Neural cell (in vitro differentiated cells): ENCODE measurements around the gene UBE2D4. TPM values are rescaled to one million over a fixed set of nuclear protein-coding genes. Genes with fewer than 3 reads are reported as not detected.

Experiments used
- H2AFZ ChIP-seq: fragments of 200-600, 300-800 bp; sonication (generic), shearing (Covaris generic); 2 replicates; pipeline ENCODE4 v1.6.0; 2014; ENCODE audit warnings: low read depth, mild to moderate bottlenecking, antibody characterized with exemption, low read length, moderate library complexity
- H3F3A ChIP-seq: fragments of 200-600 bp; shearing (Covaris generic); 2 replicates; pipeline ENCODE4 v1.6.1; 2016; ENCODE audit warnings: mild to moderate bottlenecking, moderate library complexity, mixed read lengths, antibody characterized with exemption, low read length; ENCODE audit not compliant: insufficient read depth, poor library complexity, severe bottlenecking
- H3K27ac ChIP-seq: fragments of 200-600, 300-800 bp; sonication (generic), shearing (Covaris generic); 2 replicates; pipeline ENCODE4 v1.5.1; 2014; ENCODE audit warnings: mild to moderate bottlenecking, low read length, moderate library complexity
- H3K27me3 ChIP-seq: fragments of 300-800, 200-600 bp; sonication (generic), shearing (Covaris generic); 2 replicates; pipeline ENCODE4 v1.6.0; 2014; ENCODE audit warnings: mild to moderate bottlenecking, low read depth, low read length, moderate library complexity; ENCODE audit not compliant: insufficient read depth
- H3K36me3 ChIP-seq: fragments of 300-800, 200-600 bp; sonication (generic), shearing (Covaris generic); 2 replicates; pipeline ENCODE4 v1.5.1; 2014; ENCODE audit warnings: mild to moderate bottlenecking, antibody characterized with exemption, low read length, moderate library complexity; ENCODE audit not compliant: insufficient read depth
- H3K4me2 ChIP-seq: fragments of 300-800, 200-600 bp; sonication (generic), shearing (Covaris generic); 2 replicates; pipeline ENCODE4 v1.6.0; 2014; ENCODE audit warnings: mild to moderate bottlenecking, low read length
- H3K4me3 ChIP-seq: fragments of 300-800, 200-600 bp; sonication (generic), shearing (Covaris generic); 2 replicates; pipeline ENCODE4 v1.5.1; 2014; ENCODE audit warnings: mild to moderate bottlenecking, low read length, moderate library complexity
- H3K79me2 ChIP-seq: fragments of 200-600 bp; shearing (Covaris generic); replicated peaks from 2 replicates; pipeline ENCODE4 v1.6.0; 2014; ENCODE audit warnings: mild to moderate bottlenecking, low read length, moderate library complexity; ENCODE audit not compliant: insufficient read depth
- H3K9ac ChIP-seq: fragments of 300-800, 200-600 bp; sonication (generic), shearing (Covaris generic); 2 replicates; pipeline ENCODE4 v1.6.1; 2016; ENCODE audit warnings: mild to moderate bottlenecking, low read length, mixed read lengths
- H3K9me2 ChIP-seq: fragments of 200-600 bp; shearing (Covaris generic); 2 replicates; pipeline ENCODE4 v1.6.1; 2016; ENCODE audit warnings: mild to moderate bottlenecking, low read length, mixed read lengths; ENCODE audit not compliant: insufficient read depth
- H3K9me3 ChIP-seq: fragments of 200-600, 300-800 bp; sonication (generic), shearing (Covaris generic); 2 replicates; pipeline ENCODE4 v1.6.1; 2016; ENCODE audit warnings: mild to moderate bottlenecking, mixed run types, low read length, moderate library complexity, mixed read lengths
- H4K20me1 ChIP-seq: fragments of 200-600 bp; shearing (Covaris generic); 2 replicates; pipeline ENCODE4 v1.6.1; 2016; ENCODE audit warnings: mild to moderate bottlenecking, mixed run types; ENCODE audit not compliant: insufficient read depth
- EP300 ChIP-seq: fragments of 450-650 bp; conservative IDR thresholded peaks from 2 replicates; pipeline ENCODE4 v1.6.1; 2014; ENCODE audit warnings: antibody characterized with exemption, mild to moderate bottlenecking, moderate library complexity; ENCODE audit not compliant: poor library complexity, severe bottlenecking
- EZH2 ChIP-seq: fragments of 200-600, 300-800 bp; shearing (Covaris generic), sonication (generic); IDR thresholded peaks from 2 replicates; pipeline ENCODE4 v1.6.1; 2014; ENCODE audit warnings: antibody characterized with exemption, low read length, borderline replicate concordance, mild to moderate bottlenecking; ENCODE audit not compliant: insufficient read depth, poor library complexity, severe bottlenecking
- MXI1 ChIP-seq: fragments of 450-650 bp; conservative IDR thresholded peaks from 2 replicates; pipeline ENCODE4 v1.6.1; 2014; ENCODE audit warnings: antibody characterized with exemption, mild to moderate bottlenecking; ENCODE audit not compliant: poor library complexity, severe bottlenecking
- POLR2AphosphoS5 ChIP-seq: IDR thresholded peaks from 2 replicates; pipeline ENCODE4 v1.6.1; 2012
- RAD21 ChIP-seq: fragments of 450-650 bp; conservative IDR thresholded peaks from 2 replicates; pipeline ENCODE4 v1.6.1; 2014; ENCODE audit warnings: antibody characterized with exemption, mild to moderate bottlenecking, moderate library complexity
- SMC3 ChIP-seq: fragments of 450-650 bp; conservative IDR thresholded peaks from 2 replicates; pipeline ENCODE4 v1.6.1; 2014; ENCODE audit warnings: antibody characterized with exemption, mild to moderate bottlenecking, moderate library complexity; ENCODE audit not compliant: poor library complexity
- TAF1 ChIP-seq: IDR thresholded peaks from 2 replicates; pipeline ENCODE4 v1.6.1; 2012; ENCODE audit warnings: low read depth
- polyA plus RNA-seq: library from polyadenylated mRNA; depleted of rRNA; stranded (reverse); fragments of >200 nt; gene quantifications from 2 replicates; pipeline ENCODE4 v1.2.3, GENCODE V29; 2014
- TF ChIP-seq, protein P1 (sequence below): fragments of 450-650 bp; IDR thresholded peaks from 2 replicates; pipeline ENCODE4 v1.5.1; 2014; ENCODE audit warnings: antibody characterized with exemption, mild to moderate bottlenecking, moderate library complexity; ENCODE audit not compliant: poor library complexity, severe bottlenecking

Gene UBE2D4
- polyA plus RNA-seq, 1 donor from 2014 or later: 11.2 TPM

GRCh38 chr7:43942997-43943396 lies 16.8 kb downstream of the UBE2D4 start:
- Histone ChIP-seq H3K9ac (no peak overlapping the region), H3K79me2 (no peaks in the 10 kb centered on the region), H3K9me2 (no peaks in the 10 kb centered on the region), H3K4me3 (no peak overlapping the region), H2AFZ (no peak overlapping the region), H3K27me3 (no peaks in the 10 kb centered on the region), H3K4me2 (no peak overlapping the region), H3F3A (no peaks in the 10 kb centered on the region), H3K9me3 (no peaks in the 10 kb centered on the region), H3K27ac (no peak overlapping the region), H3K36me3 (no peaks in the 10 kb centered on the region), H4K20me1 (no peaks in the 10 kb centered on the region)
- TF ChIP-seq SMC3 (no peak), TAF1 (no peak), MXI1 (no peak), EP300 (no peak)
- TF ChIP-seq, protein P1, sequence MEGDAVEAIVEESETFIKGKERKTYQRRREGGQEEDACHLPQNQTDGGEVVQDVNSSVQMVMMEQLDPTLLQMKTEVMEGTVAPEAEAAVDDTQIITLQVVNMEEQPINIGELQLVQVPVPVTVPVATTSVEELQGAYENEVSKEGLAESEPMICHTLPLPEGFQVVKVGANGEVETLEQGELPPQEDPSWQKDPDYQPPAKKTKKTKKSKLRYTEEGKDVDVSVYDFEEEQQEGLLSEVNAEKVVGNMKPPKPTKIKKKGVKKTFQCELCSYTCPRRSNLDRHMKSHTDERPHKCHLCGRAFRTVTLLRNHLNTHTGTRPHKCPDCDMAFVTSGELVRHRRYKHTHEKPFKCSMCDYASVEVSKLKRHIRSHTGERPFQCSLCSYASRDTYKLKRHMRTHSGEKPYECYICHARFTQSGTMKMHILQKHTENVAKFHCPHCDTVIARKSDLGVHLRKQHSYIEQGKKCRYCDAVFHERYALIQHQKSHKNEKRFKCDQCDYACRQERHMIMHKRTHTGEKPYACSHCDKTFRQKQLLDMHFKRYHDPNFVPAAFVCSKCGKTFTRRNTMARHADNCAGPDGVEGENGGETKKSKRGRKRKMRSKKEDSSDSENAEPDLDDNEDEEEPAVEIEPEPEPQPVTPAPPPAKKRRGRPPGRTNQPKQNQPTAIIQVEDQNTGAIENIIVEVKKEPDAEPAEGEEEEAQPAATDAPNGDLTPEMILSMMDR: no peak

DNA sequence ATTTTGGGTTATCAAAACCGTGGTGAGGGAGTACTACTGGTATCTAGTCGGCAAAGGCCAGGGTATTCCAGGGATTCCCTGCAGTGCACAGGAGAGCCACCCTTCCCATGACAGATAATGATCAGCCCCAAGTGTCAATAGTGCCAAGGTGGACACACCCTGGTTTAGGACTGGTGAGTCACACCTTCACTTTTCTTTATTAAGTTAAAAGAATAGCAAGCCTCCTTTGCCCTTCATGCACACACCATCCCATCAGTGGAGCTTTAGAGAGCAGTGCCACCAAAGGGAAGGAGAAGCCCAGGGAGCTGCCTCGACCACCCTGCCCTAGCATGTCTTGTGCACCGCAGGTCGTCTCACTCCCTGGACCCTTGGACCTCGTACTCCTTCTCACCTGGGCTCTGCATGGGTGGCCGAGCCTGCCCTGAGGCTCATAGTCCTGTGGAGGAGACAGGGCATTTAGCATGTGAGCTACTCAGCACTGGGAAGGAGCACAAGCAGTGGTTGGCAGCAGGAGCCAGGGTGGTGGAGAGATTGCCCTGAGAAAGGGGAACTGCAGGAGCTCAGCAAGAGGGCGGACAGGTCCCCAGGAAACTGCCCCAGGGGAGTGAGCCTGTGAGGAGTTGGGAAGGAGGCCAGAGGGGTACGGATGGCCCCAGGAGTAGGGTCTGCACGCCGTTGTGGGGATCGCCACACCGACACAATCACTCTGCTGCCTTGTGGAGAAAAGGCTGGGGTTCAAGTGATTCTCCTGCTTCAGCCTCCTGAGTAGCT lies 17.4 kb downstream of the UBE2D4 start:
- Histone ChIP-seq H3K9me2 (no peaks in the 10 kb centered on the region), H3K79me2 (no peaks in the 10 kb centered on the region), H2AFZ (no peak overlapping the region), H3F3A (no peaks in the 10 kb centered on the region), H3K36me3 (no peaks in the 10 kb centered on the region), H3K4me3 (no peak overlapping the region), H3K9me3 (no peaks in the 10 kb centered on the region), H3K27me3 (no peaks in the 10 kb centered on the region), H3K4me2 (no peak overlapping the region), H4K20me1 (no peaks in the 10 kb centered on the region), H3K27ac (no peak overlapping the region), H3K9ac (no peak overlapping the region)
- TF ChIP-seq TAF1 (no peak), POLR2AphosphoS5 (no peak), RAD21 (no peak), EZH2 (no peak)
- TF ChIP-seq, protein P1: no peak

DNA sequence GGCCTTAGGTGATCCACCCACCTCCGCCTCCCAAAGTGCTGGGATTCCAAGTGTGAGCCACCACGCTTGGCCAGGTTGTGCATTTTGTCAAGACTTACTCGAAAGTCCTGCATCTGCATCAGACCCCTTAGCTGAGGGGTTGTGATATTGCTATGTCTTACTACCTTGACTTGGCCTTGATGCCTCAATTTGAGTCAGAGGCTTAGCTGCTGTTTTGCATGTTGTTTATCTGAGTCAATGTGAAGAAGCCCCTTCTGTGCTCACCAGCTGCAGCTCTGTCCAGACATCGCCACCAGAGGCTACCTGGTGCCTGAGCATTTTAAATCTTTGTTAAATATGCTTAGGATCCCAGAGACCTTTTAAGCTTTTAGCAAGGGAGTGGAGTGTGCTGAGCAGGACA lies 18.1 kb downstream of the UBE2D4 start:
- H3K9me2 ChIP-seq: no peaks in the 10 kb centered on the region
- H4K20me1 ChIP-seq: no peaks in the 10 kb centered on the region
- no peaks in the 10 kb centered on the region for H3K36me3 ChIP-seq
- no peak overlapping the region for H3K4me2 ChIP-seq
- no peak overlapping the region for H2AFZ ChIP-seq
- no peaks in the 10 kb centered on the region for H3K79me2 ChIP-seq
- H3K27ac ChIP-seq: no peak overlapping the region
- TF ChIP-seq TAF1: no peak
- H3K9ac ChIP-seq: no peak overlapping the region
- H3K9me3 ChIP-seq: no peaks in the 10 kb centered on the region
- no peak overlapping the region for H3K4me3 ChIP-seq
- H3K27me3 ChIP-seq: no peaks in the 10 kb centered on the region
- H3F3A ChIP-seq: no peaks in the 10 kb centered on the region
